Keratinocyte (primary cell): ENCODE data around the gene OR10C1. TPM values are rescaled to one million over a fixed set of nuclear protein-coding genes. Genes with fewer than 3 reads are reported as not detected.
A peak's percentile ranks its signal among the peaks of the same experiment; 100 is the strongest.

ENCODE experiments used
- DNase-seq: peaks from one replicate; pipeline ENCODE4 v3.0.0-alpha.2; 2011; ENCODE audit warnings: low read depth, missing footprints, low spot score
- FAIRE-seq: peaks from 2 replicates; lab custom pipeline; 2011; peaks lifted over from hg19 to GRCh38; lab: Jason Lieb, UNC
- H2AFZ ChIP-seq: 2 replicates; pipeline ENCODE4 v1.6.0; 2012; ENCODE audit warnings: low read length, control low read depth, inconsistent platforms; ENCODE audit not compliant: control insufficient read depth
- H3K27ac ChIP-seq: 2 replicates; pipeline ENCODE4 v1.5.1; 2011; ENCODE audit warnings: low read length; ENCODE audit not compliant: control insufficient read depth, insufficient read depth
- H3K27me3 ChIP-seq: 3 replicates; pipeline ENCODE4 v1.6.0; 2011; ENCODE audit warnings: low read length; ENCODE audit not compliant: control insufficient read depth, insufficient read depth; ENCODE audit errors: extremely low read depth
- H3K36me3 ChIP-seq, 2 experiments: 2 replicates in 1 of 2; 3 replicates in 1 of 2; pipeline ENCODE4 v1.5.1; 2011; ENCODE audit warnings: low read length in 2 of 2, mild to moderate bottlenecking in 1 of 2; ENCODE audit not compliant: control insufficient read depth in 2 of 2, insufficient read depth in 2 of 2; ENCODE audit errors: extremely low read depth in 1 of 2
- H3K4me1 ChIP-seq: 3 replicates; pipeline ENCODE4 v1.5.1; 2011; ENCODE audit warnings: low read length; ENCODE audit not compliant: control insufficient read depth, insufficient read depth; ENCODE audit errors: extremely low read depth
- H3K4me2 ChIP-seq: 3 replicates; pipeline ENCODE4 v1.6.0; 2011; ENCODE audit warnings: low read depth, low read length; ENCODE audit not compliant: control insufficient read depth, insufficient read depth; ENCODE audit errors: extremely low read depth
- H3K4me3 ChIP-seq, 3 experiments: fragments of 200-600 bp in 1 of 3; sonication (generic) in 1 of 3; 2 replicates in 2 of 3; 3 replicates in 1 of 3; pipeline ENCODE4 v1.5.1; 2011 to 2016; ENCODE audit warnings: low read length in 3 of 3, mild to moderate bottlenecking in 3 of 3, control low read depth in 2 of 3, inconsistent platforms in 1 of 3, low read depth in 1 of 3, mixed read lengths in 1 of 3, mixed run types in 1 of 3, moderate library complexity in 1 of 3; ENCODE audit not compliant: control insufficient read depth in 2 of 3, insufficient read depth in 2 of 3; ENCODE audit errors: extremely low read depth in 1 of 3
- H3K79me2 ChIP-seq: 2 replicates; pipeline ENCODE4 v1.6.0; 2012; ENCODE audit warnings: low read length; ENCODE audit not compliant: control insufficient read depth, insufficient read depth
- H3K9ac ChIP-seq: 3 replicates; pipeline ENCODE4 v1.6.0; 2011; ENCODE audit warnings: low read length; ENCODE audit not compliant: control insufficient read depth, insufficient read depth; ENCODE audit errors: extremely low read depth
- H3K9me1 ChIP-seq: 3 replicates; pipeline ENCODE4 v1.6.0; 2011; ENCODE audit warnings: low read length; ENCODE audit not compliant: control insufficient read depth, insufficient read depth; ENCODE audit errors: extremely low read depth
- H3K9me3 ChIP-seq: 2 replicates; pipeline ENCODE4 v1.5.1; 2012; ENCODE audit warnings: low read depth, low read length; ENCODE audit not compliant: control insufficient read depth
- H4K20me1 ChIP-seq: 3 replicates; pipeline ENCODE4 v1.6.0; 2011; ENCODE audit warnings: low read length; ENCODE audit not compliant: control insufficient read depth, insufficient read depth; ENCODE audit errors: extremely low read depth
- CTCF ChIP-seq, 3 experiments: IDR thresholded peaks in 1 of 3; conservative IDR thresholded peaks in 1 of 3; optimal IDR thresholded peaks in 1 of 3; 2 replicates in 2 of 3; 3 replicates in 1 of 3; pipeline versions ENCODE3 to v1.5.1; 2011; ENCODE audit warnings: low read length in 3 of 3, mild to moderate bottlenecking in 3 of 3, moderate library complexity in 2 of 3, control low read depth in 1 of 3, inconsistent platforms in 1 of 3; ENCODE audit not compliant: insufficient read depth in 2 of 3; ENCODE audit errors: extremely low read depth in 1 of 3
- EZH2 ChIP-seq: IDR thresholded peaks from one replicate; pipeline ENCODE4 v1.6.1; 2012; ENCODE audit warnings: inconsistent platforms, mild to moderate bottlenecking, low read length, moderate library complexity
- dilution Hi-C: fragments of 300-500 bp; cut with MboI; formaldehyde crosslinking; loops from one replicate; pipeline ENCODE4 v1.7.0; 2020; ENCODE audit warnings: low sequenced_read_pairs; ENCODE audit not compliant: extremely low pct_ligation_motif_present
- polyA plus RNA-seq, 5 experiments: library from polyadenylated mRNA; depleted of rRNA in 3 of 5; stranded (reverse) in 3 of 5; stranded (forward) in 1 of 5; unstranded in 1 of 5; fragments of >200 nt; gene quantifications; 1 replicate in 1 of 5; 2 replicates in 3 of 5; 3 replicates in 1 of 5; pipeline versions ENCODE4 v1.2.1 to v1.2.3, GENCODE V29; 2011 to 2012; ENCODE audit warnings: missing spikeins in 2 of 5, low read depth in 1 of 5, low replicate concordance in 1 of 5

Gene OR10C1
- polyA plus RNA-seq, 1 donor (not counting 4 experiments of a cell fraction or from before 2014, with no cell fraction given): not detected

DNA sequence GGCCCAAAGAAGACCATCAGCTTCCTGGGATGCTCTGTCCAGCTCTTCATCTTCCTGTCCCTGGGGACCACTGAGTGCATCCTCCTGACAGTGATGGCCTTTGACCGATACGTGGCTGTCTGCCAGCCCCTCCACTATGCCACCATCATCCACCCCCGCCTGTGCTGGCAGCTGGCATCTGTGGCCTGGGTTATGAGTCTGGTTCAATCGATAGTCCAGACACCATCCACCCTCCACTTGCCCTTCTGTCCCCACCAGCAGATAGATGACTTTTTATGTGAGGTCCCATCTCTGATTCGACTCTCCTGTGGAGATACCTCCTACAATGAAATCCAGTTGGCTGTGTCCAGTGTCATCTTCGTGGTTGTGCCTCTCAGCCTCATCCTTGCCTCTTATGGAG is 22.9 kb downstream of the OR10C1 start:
- DNase-seq: no peak
- Histone ChIP-seq H4K20me1 (no peaks in the 10 kb centered on the region), H3K4me2 (no peak overlapping the region), H3K9me1 (no peaks in the 10 kb centered on the region), H3K79me2 (no peaks in the 10 kb centered on the region), H3K27ac (no peak overlapping the region), H3K36me3 (no peaks in the 10 kb centered on the region), H3K9me3 (no peaks in the 10 kb centered on the region), H2AFZ (no peak overlapping the region), H3K4me1 (peaks cover 4% of the 10 kb centered on the region), H3K27me3 (peaks cover 4% of the 10 kb centered on the region), H3K4me3 (no peak overlapping the region), H3K9ac (no peak overlapping the region)
- dilution Hi-C loops: no loop called here
- no peak for FAIRE-seq
- TF ChIP-seq CTCF (optimal IDR thresholded peaks at IDR 0.05 in 1 of 3, IDR thresholded peaks at IDR 0.05 in 1 of 3, conservative IDR thresholded peaks at IDR 0.05 in 1 of 3; ENCODE audit: extremely low read depth in 1 of 3, insufficient read depth in 2 of 3, low read length in 3 of 3) (no peak), EZH2 (no peak)

DNA sequence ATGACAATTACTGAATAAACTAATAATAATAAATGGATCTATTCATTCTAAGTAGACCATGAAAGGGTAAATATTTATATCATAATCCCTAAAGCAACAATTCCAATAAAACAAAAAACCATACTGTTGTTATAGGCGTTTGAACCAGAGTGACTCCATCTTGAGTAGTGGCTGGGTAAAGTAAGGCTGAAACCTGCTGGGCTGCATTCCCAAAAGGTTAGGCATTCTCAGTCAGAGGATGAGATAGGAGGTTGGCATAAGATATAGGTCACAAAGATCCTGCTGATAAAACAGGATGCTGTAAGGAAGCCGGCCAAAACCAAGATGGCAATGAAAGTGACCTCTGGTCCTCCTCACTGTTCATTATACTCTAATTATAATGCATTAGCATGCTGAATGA is 26.2 kb downstream of the OR10C1 start:
- H4K20me1 ChIP-seq: no peaks in the 10 kb centered on the region
- H3K4me3 ChIP-seq: no peak overlapping the region
- DNase-seq (no peak), FAIRE-seq (peak; percentile 64)
- H3K36me3 ChIP-seq: no peaks in the 10 kb centered on the region
- H3K27me3 ChIP-seq: no peaks in the 10 kb centered on the region
- dilution Hi-C loops: no loop called here
- no peak overlapping the region for H2AFZ ChIP-seq
- H3K9me3 ChIP-seq: no peaks in the 10 kb centered on the region
- no peaks in the 10 kb centered on the region for H3K79me2 ChIP-seq
- TF ChIP-seq CTCF (optimal IDR thresholded peaks at IDR 0.05 in 1 of 3, IDR thresholded peaks at IDR 0.05 in 1 of 3, conservative IDR thresholded peaks at IDR 0.05 in 1 of 3; ENCODE audit: extremely low read depth in 1 of 3, insufficient read depth in 2 of 3, low read length in 3 of 3) (no peak), EZH2 (no peak)
- H3K27ac ChIP-seq: no peak overlapping the region
- no peak overlapping the region for H3K9ac ChIP-seq
- no peak overlapping the region for H3K4me2 ChIP-seq
- peaks cover 4% of the 10 kb centered on the region for H3K4me1 ChIP-seq
- no peaks in the 10 kb centered on the region for H3K9me1 ChIP-seq
